ENCODE data around the gene SLC30A1.

DNA sequence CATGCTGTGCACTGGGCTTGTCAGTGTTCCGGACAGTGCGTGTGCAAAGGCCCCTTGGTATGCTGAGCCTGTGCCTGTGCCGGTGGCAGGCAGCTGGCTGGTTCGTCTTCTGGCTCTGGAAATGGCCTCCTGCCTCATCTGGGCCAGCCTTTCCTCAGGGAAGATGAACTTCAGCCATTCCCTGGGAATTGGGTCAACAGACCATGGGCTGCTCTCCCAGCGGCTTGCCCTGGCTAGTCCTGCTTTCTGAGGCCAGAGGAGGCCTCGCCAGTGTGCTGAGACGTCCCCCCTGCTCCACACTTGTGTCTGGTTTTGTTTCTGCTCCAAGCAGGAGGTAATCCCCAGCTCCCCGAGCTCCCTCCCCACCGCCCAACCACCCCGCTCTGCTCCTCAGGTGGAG is 54.4 kb downstream of the SLC30A1 start:
- TF ChIP-seq, protein P1, sequence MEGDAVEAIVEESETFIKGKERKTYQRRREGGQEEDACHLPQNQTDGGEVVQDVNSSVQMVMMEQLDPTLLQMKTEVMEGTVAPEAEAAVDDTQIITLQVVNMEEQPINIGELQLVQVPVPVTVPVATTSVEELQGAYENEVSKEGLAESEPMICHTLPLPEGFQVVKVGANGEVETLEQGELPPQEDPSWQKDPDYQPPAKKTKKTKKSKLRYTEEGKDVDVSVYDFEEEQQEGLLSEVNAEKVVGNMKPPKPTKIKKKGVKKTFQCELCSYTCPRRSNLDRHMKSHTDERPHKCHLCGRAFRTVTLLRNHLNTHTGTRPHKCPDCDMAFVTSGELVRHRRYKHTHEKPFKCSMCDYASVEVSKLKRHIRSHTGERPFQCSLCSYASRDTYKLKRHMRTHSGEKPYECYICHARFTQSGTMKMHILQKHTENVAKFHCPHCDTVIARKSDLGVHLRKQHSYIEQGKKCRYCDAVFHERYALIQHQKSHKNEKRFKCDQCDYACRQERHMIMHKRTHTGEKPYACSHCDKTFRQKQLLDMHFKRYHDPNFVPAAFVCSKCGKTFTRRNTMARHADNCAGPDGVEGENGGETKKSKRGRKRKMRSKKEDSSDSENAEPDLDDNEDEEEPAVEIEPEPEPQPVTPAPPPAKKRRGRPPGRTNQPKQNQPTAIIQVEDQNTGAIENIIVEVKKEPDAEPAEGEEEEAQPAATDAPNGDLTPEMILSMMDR (IDR thresholded peaks at IDR 0.05; ENCODE audit: control extremely low read depth in 1 of 3, insufficient read depth in 1 of 3, low read depth in 1 of 3, low read length in 3 of 3), result no peak
- TF ChIP-seq ASH2L (IDR thresholded peaks at IDR 0.05; ENCODE audit: low read length) (no peak), JUN (IDR thresholded peaks at IDR 0.05; ENCODE audit: low read depth, low read length) (no peak), EZH2 (IDR thresholded peaks at IDR 0.05; ENCODE audit: low read depth, low read length, severe bottlenecking) (no peak)
